GM12801 (cell line): ENCODE data around the gene LRCH1.

ENCODE experiments used
- CTCF ChIP-seq: IDR thresholded peaks from one replicate; pipeline ENCODE4 v1.5.1; 2011; ENCODE audit warnings: control low read depth; ENCODE audit not compliant: insufficient read length; ENCODE audit errors: extremely low read depth

The LRCH1 gene

GRCh38 chr13:46656786-46657185 lies 103.8 kb downstream of the LRCH1 start:
- no peak for TF ChIP-seq CTCF

DNA sequence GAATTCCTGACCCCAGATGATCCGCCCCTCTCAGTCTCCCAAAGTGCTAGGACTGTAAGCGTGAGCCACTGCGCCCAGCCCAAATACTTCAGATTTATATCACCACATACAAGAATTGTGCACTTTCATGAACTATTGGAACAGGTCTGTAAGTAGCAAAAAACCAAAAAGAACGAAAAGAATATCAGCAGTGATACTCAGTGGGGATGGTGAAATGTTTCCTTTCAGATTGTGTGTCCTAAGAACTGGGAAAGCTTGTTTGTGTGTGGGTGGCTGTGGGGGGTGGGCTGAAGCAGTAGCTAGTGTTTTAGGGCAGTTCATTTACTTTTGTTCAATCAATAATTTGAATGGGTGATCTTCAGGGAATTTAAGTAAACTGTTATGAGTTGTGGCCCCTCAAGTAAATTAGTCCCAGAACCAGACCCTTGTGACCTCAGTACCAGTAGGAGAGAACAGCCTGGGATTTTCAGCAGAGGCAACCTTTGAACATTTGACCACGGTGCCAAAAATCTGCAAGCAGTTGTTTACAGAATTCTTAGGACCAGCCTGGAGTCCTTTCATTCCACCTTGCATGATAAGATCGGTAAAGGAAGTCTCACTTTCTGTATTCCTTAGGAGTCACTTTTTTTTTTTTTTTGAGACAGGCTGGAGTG lies 106.6 kb downstream of the LRCH1 start:
- no peak for TF ChIP-seq CTCF

GRCh38 chr13:46660416-46660815 lies 107.4 kb downstream of the LRCH1 start:
- no peak for TF ChIP-seq CTCF

- no peak for TF ChIP-seq CTCF
Observed at GRCh38 chr13:46660857-46661256, 107.9 kb downstream of the LRCH1 start.

DNA sequence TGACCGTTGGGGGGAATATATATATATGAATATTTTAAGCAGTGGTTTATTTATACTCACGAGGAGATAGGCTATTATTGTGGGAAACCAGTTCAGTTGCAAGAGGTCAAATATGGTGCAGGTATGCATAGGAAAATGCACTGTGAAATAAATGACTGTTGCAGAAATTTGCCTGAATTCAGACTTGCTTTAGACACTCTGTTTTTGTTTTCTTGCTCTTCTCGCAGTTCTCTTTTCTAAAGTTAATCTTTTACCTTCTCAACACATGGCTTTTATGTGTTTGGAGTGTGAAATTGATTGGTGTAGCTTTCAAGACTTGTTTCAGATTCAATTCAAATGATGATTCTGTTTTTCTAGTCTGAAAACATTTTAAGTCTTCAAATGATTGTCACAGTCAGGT lies 109.7 kb downstream of the LRCH1 start:
- TF ChIP-seq CTCF = no peak

- TF ChIP-seq CTCF = no peak
Observed at GRCh38 chr13:46663206-46664037, 110.5 kb downstream of the LRCH1 start.

- TF ChIP-seq CTCF = no peak
Observed at GRCh38 chr13:46664195-46664594, 111.2 kb downstream of the LRCH1 start.
